A673 (cell line): ENCODE measurements around the gene FLT3. TPM values are rescaled to one million over a fixed set of nuclear protein-coding genes. Genes with fewer than 3 reads are reported as not detected.
A peak's percentile ranks its signal among the peaks of the same experiment; 100 is the strongest.

Source experiments
- BruUV-seq: library from RNA; stranded (reverse); fragments of 400-500 nt; replicated peaks from 2 replicates; lab custom pipeline; 2021; lab: Mats Ljungman, UMichigan
- CTCF ChIA-PET: fragments of 300-600 bp; sonication (Branson Sonifier 250); formaldehyde crosslinking; loops from one replicate; lab custom pipeline; 2022; ENCODE audit warnings: antibody characterized with exemption; lab: Charles Lee
- POLR2A ChIA-PET: fragments of 300-600 bp; sonication (Branson Sonifier 250); formaldehyde crosslinking; loops from one replicate; lab custom pipeline; 2022; ENCODE audit warnings: antibody characterized with exemption; ENCODE audit not compliant: low non-redundant PET; lab: Charles Lee
- DNase-seq: peaks from one replicate; pipeline ENCODE4 v3.0.0-alpha.2; 2015; ENCODE audit warnings: low spot score
- H3K27ac ChIP-seq: fragments of 200-600 bp; sonication (generic); 2 replicates; pipeline ENCODE4 v1.5.1; 2016; ENCODE audit warnings: mixed run types, low read depth, mild to moderate bottlenecking, mixed read lengths, antibody characterized with exemption, low read length; ENCODE audit not compliant: poor library complexity, severe bottlenecking
- H3K27me3 ChIP-seq: fragments of 200-600 bp; sonication (generic); replicated peaks from 2 replicates; pipeline ENCODE4 v1.6.1; 2017; ENCODE audit warnings: mixed run types, low read depth, mild to moderate bottlenecking, mixed read lengths, antibody characterized with exemption, low read length; ENCODE audit not compliant: insufficient read depth, poor library complexity
- H3K36me3 ChIP-seq: fragments of 200-600 bp; sonication (generic); 2 replicates; pipeline ENCODE4 v1.6.1; 2016; ENCODE audit warnings: mixed run types, mild to moderate bottlenecking, mixed read lengths, antibody characterized with exemption, low read length; ENCODE audit not compliant: insufficient read depth, poor library complexity, severe bottlenecking
- H3K4me1 ChIP-seq: fragments of 200-600 bp; sonication (generic); 2 replicates; pipeline ENCODE4 v1.6.1; 2017; ENCODE audit warnings: mixed run types, mild to moderate bottlenecking, mixed read lengths, antibody characterized with exemption, low read length; ENCODE audit not compliant: insufficient read depth, poor library complexity, severe bottlenecking
- H3K4me3 ChIP-seq: fragments of 200-600 bp; sonication (generic); 2 replicates; pipeline ENCODE4 v1.5.1; 2016; ENCODE audit warnings: low read depth, mixed run types, mild to moderate bottlenecking, mixed read lengths, low read length; ENCODE audit not compliant: poor library complexity, severe bottlenecking
- H3K9me3 ChIP-seq: fragments of 200-600 bp; sonication (generic); 2 replicates; pipeline ENCODE4 v1.6.1; 2016; ENCODE audit warnings: mixed run types, low read depth, mild to moderate bottlenecking, mixed read lengths, antibody characterized with exemption, low read length; ENCODE audit not compliant: poor library complexity, severe bottlenecking
- EZH2 ChIP-seq: fragments of 200-600 bp; sonication (generic); IDR thresholded peaks from 2 replicates; pipeline ENCODE4 v1.6.1; 2017; ENCODE audit warnings: borderline replicate concordance, low read depth, mild to moderate bottlenecking, mixed read lengths, antibody characterized with exemption, low read length; ENCODE audit not compliant: poor library complexity, severe bottlenecking
- intact Hi-C: fragments of 100-400 bp; cut with micrococcal nuclease; formaldehyde crosslinking; loops from one replicate; pipeline ENCODE4 v1.10.0; 2022; ENCODE audit not compliant: unreplicated experiment
- total RNA-seq: library from RNA; stranded (reverse); gene quantifications from 2 replicates; pipeline ENCODE4 v1.2.3, GENCODE V29; 2021
- TF ChIP-seq, protein P1 (sequence below): fragments of 300-800, 200-600 bp; sonication (generic); conservative IDR thresholded peaks from 2 replicates; pipeline ENCODE4 v1.5.1; 2017; ENCODE audit warnings: low read depth, mild to moderate bottlenecking, antibody characterized with exemption, low read length, moderate library complexity, mixed read lengths

The FLT3 gene
- total RNA-seq, 1 experiment from 2014 or later, result 0.15 TPM

DNA sequence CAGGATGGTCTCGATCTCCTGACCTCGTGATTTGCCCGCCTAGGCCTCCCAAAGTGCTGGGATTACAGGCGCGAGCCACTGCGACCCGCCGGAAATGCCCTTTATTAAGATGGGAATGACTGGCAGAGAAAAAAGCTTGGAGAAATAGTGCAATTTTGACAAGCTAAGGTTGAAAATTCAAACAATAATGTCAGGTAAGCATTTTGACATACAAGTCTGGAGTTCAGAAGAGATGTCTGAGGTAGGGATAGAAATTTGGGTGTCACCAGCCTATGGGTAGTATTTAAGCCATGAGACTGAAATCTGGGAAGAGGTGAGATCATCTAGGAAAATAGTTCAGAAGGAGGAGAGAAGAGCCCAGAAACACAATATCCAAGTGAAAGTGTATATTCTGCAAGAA lies 20.8 kb upstream of the FLT3 start:
- Histone ChIP-seq H3K4me1 (no peaks in the 10 kb centered on the region), H3K36me3 (no peaks in the 10 kb centered on the region), H3K27ac (no peak overlapping the region), H3K9me3 (no peaks in the 10 kb centered on the region), H3K4me3 (no peak overlapping the region), H3K27me3 (no peaks in the 10 kb centered on the region)
- no peak for DNase-seq
- no TSS peak for BruUV-seq
- TF ChIP-seq, protein P1, sequence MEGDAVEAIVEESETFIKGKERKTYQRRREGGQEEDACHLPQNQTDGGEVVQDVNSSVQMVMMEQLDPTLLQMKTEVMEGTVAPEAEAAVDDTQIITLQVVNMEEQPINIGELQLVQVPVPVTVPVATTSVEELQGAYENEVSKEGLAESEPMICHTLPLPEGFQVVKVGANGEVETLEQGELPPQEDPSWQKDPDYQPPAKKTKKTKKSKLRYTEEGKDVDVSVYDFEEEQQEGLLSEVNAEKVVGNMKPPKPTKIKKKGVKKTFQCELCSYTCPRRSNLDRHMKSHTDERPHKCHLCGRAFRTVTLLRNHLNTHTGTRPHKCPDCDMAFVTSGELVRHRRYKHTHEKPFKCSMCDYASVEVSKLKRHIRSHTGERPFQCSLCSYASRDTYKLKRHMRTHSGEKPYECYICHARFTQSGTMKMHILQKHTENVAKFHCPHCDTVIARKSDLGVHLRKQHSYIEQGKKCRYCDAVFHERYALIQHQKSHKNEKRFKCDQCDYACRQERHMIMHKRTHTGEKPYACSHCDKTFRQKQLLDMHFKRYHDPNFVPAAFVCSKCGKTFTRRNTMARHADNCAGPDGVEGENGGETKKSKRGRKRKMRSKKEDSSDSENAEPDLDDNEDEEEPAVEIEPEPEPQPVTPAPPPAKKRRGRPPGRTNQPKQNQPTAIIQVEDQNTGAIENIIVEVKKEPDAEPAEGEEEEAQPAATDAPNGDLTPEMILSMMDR, result no peak
- TF ChIP-seq EZH2, result no peak
- ChIA-PET CTCF (no interaction called here), POLR2A (no interaction called here)
- intact Hi-C loops, result no loop called here

DNA sequence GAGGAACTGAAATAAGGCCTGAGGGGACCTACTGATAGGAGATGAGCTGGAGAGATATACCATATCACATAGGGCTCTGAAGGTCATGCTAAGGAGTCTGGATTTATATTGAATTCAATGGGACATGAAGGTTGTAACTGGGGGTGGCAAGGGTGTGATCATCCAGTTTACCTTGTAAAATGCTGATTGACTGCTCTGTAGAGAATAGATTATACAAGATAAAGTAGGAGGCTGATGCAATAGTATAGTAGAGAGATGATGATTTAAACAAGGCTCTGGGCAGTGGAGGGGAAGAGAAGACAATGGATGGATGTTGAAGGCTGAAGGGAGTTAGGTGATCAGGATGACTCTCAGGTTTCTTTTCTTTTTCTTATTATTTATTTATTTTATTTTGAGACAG lies 19.9 kb upstream of the FLT3 start:
- DNase-seq, result no peak
- Histone ChIP-seq H3K9me3 (no peaks in the 10 kb centered on the region), H3K4me1 (no peaks in the 10 kb centered on the region), H3K27ac (no peak overlapping the region), H3K27me3 (no peaks in the 10 kb centered on the region), H3K4me3 (no peak overlapping the region), H3K36me3 (no peaks in the 10 kb centered on the region)
- ChIA-PET CTCF (no interaction called here), POLR2A (no interaction called here)
- intact Hi-C loops, result no loop called here
- TF ChIP-seq EZH2, result no peak
- TF ChIP-seq, protein P1, result no peak
- BruUV-seq, result no TSS peak

DNA sequence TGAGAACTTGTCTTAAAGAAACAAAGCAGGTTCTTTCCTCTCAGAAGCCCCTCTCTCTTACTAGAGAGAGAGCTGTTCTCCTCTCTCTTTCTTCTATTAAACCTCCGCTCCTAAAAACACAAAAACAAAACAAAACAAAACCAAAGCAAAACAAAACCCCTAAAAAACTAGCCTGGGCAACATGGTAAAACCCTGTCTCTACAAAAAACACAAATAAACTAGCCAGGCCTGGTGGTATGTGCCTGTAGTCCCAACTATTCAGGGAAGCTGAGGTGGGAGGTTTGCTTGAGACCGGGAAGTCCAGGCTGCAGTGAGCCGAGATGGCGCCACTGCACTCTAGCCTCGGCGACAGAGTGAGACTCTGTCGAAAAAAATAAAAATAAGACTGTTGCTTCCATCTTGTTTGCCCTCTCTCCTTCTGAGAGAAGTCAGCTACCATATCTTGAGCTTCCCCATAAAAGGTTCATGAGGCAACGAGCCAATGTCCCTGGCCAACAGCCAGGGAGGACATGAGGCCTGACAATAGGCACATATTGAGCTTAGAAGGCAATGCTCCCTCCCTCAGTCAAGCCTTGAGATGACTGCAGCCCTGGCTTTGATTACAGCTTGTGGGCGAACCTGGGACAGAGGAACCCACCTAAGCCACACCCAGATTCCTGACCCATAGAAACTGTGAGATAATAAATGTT lies 17.5 kb upstream of the FLT3 start:
- Histone ChIP-seq H3K27me3 (no peaks in the 10 kb centered on the region), H3K9me3 (no peaks in the 10 kb centered on the region), H3K36me3 (no peaks in the 10 kb centered on the region), H3K27ac (no peak overlapping the region), H3K4me1 (no peaks in the 10 kb centered on the region), H3K4me3 (no peak overlapping the region)
- POLR2A ChIA-PET, result no interaction called here
- BruUV-seq, result no TSS peak
- no peak for TF ChIP-seq EZH2
- TF ChIP-seq, protein P1, result 0 out of 2 replicates have a peak, but pooled peaks have one; percentile 19
- intact Hi-C loops, result no loop called here
- CTCF ChIA-PET, result no interaction called here
- peak; percentile 49 for DNase-seq
